ENCODE data around the gene CADPS.

Gene CADPS

GRCh38 chr3:62361261-62361660 lies 514.0 kb downstream of the CADPS start:
- Histone ChIP-seq H3K27ac (no peak overlapping the region), H4K20me1 (ENCODE audit: insufficient read depth) (no peaks in the 10 kb centered on the region), H3K36me3 (ENCODE audit: insufficient read depth) (no peaks in the 10 kb centered on the region), H3K4me3 (IDR thresholded peaks at IDR 0.05; ENCODE audit: insufficient read depth, low read depth, low read length) (no peak overlapping the region), H3K4me1 (ENCODE audit: low read depth, poor library complexity, severe bottlenecking) (no peaks in the 10 kb centered on the region), H3K79me2 (ENCODE audit: insufficient read depth, low read depth) (no peaks in the 10 kb centered on the region), H3K9ac (no peak overlapping the region), H2AFZ (ENCODE audit: low read depth) (no peak overlapping the region), H3K27me3 (ENCODE audit: insufficient read depth, low read depth) (no peaks in the 10 kb centered on the region), H3K4me2 (no peak overlapping the region)
- TF ChIP-seq CTCF (conservative IDR thresholded peaks at IDR 0.05; ENCODE audit: low read depth, low read length), result no peak

- no peaks in the 10 kb centered on the region for H3K36me3 ChIP-seq (ENCODE audit: insufficient read depth)
- no peak overlapping the region for H3K4me3 ChIP-seq (IDR thresholded peaks at IDR 0.05; ENCODE audit: insufficient read depth, low read depth, low read length)
- no peak overlapping the region for H2AFZ ChIP-seq (ENCODE audit: low read depth)
- no peak overlapping the region for H3K9ac ChIP-seq
- H3K79me2 ChIP-seq (ENCODE audit: insufficient read depth, low read depth), result no peaks in the 10 kb centered on the region
- H3K27me3 ChIP-seq (ENCODE audit: insufficient read depth, low read depth), result no peaks in the 10 kb centered on the region
- H3K27ac ChIP-seq, result no peak overlapping the region
- no peak for TF ChIP-seq CTCF (conservative IDR thresholded peaks at IDR 0.05; ENCODE audit: low read depth, low read length)
- H4K20me1 ChIP-seq (ENCODE audit: insufficient read depth), result no peaks in the 10 kb centered on the region
- no peak overlapping the region for H3K4me2 ChIP-seq
- H3K4me1 ChIP-seq (ENCODE audit: low read depth, poor library complexity, severe bottlenecking), result no peaks in the 10 kb centered on the region
These were observed 515.7 kb downstream of the CADPS start for GRCh38 chr3:62359531-62359930.

GRCh38 chr3:62356356-62356755 lies 518.9 kb downstream of the CADPS start:
- H3K27ac ChIP-seq, result no peak overlapping the region
- no peaks in the 10 kb centered on the region for H3K79me2 ChIP-seq (ENCODE audit: insufficient read depth, low read depth)
- H3K9ac ChIP-seq, result no peak overlapping the region
- no peak for TF ChIP-seq CTCF (conservative IDR thresholded peaks at IDR 0.05; ENCODE audit: low read depth, low read length)
- no peaks in the 10 kb centered on the region for H3K4me1 ChIP-seq (ENCODE audit: low read depth, poor library complexity, severe bottlenecking)
- H4K20me1 ChIP-seq (ENCODE audit: insufficient read depth), result no peaks in the 10 kb centered on the region
- no peaks in the 10 kb centered on the region for H3K27me3 ChIP-seq (ENCODE audit: insufficient read depth, low read depth)
- H3K4me2 ChIP-seq, result no peak overlapping the region
- no peak overlapping the region for H2AFZ ChIP-seq (ENCODE audit: low read depth)
- H3K36me3 ChIP-seq (ENCODE audit: insufficient read depth), result no peaks in the 10 kb centered on the region
- H3K4me3 ChIP-seq (IDR thresholded peaks at IDR 0.05; ENCODE audit: insufficient read depth, low read depth, low read length), result no peak overlapping the region

GRCh38 chr3:62355703-62356102 lies 519.5 kb downstream of the CADPS start:
- H2AFZ ChIP-seq (ENCODE audit: low read depth), result no peak overlapping the region
- no peak for TF ChIP-seq CTCF (conservative IDR thresholded peaks at IDR 0.05; ENCODE audit: low read depth, low read length)
- no peaks in the 10 kb centered on the region for H3K27me3 ChIP-seq (ENCODE audit: insufficient read depth, low read depth)

More at GRCh38 chr3:62355703-62356102, 519.5 kb downstream of the CADPS start:
- no peak overlapping the region for H3K4me3 ChIP-seq (IDR thresholded peaks at IDR 0.05; ENCODE audit: insufficient read depth, low read depth, low read length)
- no peaks in the 10 kb centered on the region for H3K36me3 ChIP-seq (ENCODE audit: insufficient read depth)
- no peaks in the 10 kb centered on the region for H3K4me1 ChIP-seq (ENCODE audit: low read depth, poor library complexity, severe bottlenecking)
- no peak overlapping the region for H3K9ac ChIP-seq
- H3K27ac ChIP-seq, result no peak overlapping the region
- no peak overlapping the region for H3K4me2 ChIP-seq
- no peaks in the 10 kb centered on the region for H3K79me2 ChIP-seq (ENCODE audit: insufficient read depth, low read depth)
- H4K20me1 ChIP-seq (ENCODE audit: insufficient read depth), result no peaks in the 10 kb centered on the region

Data from KMS-11 (cell line).